H9 (cell line): ENCODE measurements around the gene OPALIN. TPM values are rescaled to one million over a fixed set of nuclear protein-coding genes. Genes with fewer than 3 reads are reported as not detected.

Experiments used
- DNase-seq: peaks from one replicate; pipeline ENCODE4 v3.0.0-alpha.2; 2017
- H2AFZ ChIP-seq: one replicate; pipeline ENCODE4 v1.6.1; 2013; ENCODE audit warnings: mild to moderate bottlenecking, low read length, control low read depth, moderate library complexity
- H2AK5ac ChIP-seq: 2 replicates; pipeline ENCODE4 v1.6.1; 2013; ENCODE audit warnings: low read length, control low read depth, mixed read lengths; ENCODE audit not compliant: insufficient read length
- H2BK120ac ChIP-seq: one replicate; pipeline ENCODE4 v1.6.1; 2013; ENCODE audit warnings: low read depth, mild to moderate bottlenecking, low read length, control low read depth, inconsistent platforms; ENCODE audit not compliant: poor library complexity, severe bottlenecking
- H2BK12ac ChIP-seq: 2 replicates; pipeline ENCODE4 v1.6.1; 2013; ENCODE audit warnings: low read length, control low read depth, mixed read lengths, low read depth; ENCODE audit not compliant: insufficient read length
- H2BK15ac ChIP-seq: 2 replicates; pipeline ENCODE4 v1.6.1; 2013; ENCODE audit warnings: low read depth, low read length, control low read depth
- H2BK20ac ChIP-seq: one replicate; pipeline ENCODE4 v1.6.1; 2013; ENCODE audit warnings: low read depth, mild to moderate bottlenecking, low read length, control low read depth, inconsistent platforms; ENCODE audit not compliant: poor library complexity, severe bottlenecking
- H2BK5ac ChIP-seq: 2 replicates; pipeline ENCODE4 v1.6.1; 2013; ENCODE audit warnings: low read length, control low read depth, mixed read lengths; ENCODE audit not compliant: insufficient read length
- H3K14ac ChIP-seq: 2 replicates; pipeline ENCODE4 v1.6.1; 2013; ENCODE audit warnings: low read length, control low read depth; ENCODE audit not compliant: insufficient read depth
- H3K18ac ChIP-seq: 2 replicates; pipeline ENCODE4 v1.6.1; 2013; ENCODE audit warnings: low read depth, mild to moderate bottlenecking, mixed read lengths, low read length, control low read depth; ENCODE audit not compliant: insufficient read length
- H3K23ac ChIP-seq: 2 replicates; pipeline ENCODE4 v1.6.1; 2013; ENCODE audit warnings: low read length, control low read depth, mixed read lengths, low read depth; ENCODE audit not compliant: insufficient read length
- H3K23me2 ChIP-seq: 2 replicates; pipeline ENCODE4 v1.6.1; 2013; ENCODE audit warnings: low read depth, mild to moderate bottlenecking, mixed read lengths, low read length, control low read depth; ENCODE audit not compliant: insufficient read length, poor library complexity, severe bottlenecking
- H3K27ac ChIP-seq: 2 replicates; pipeline ENCODE4 v1.5.1; 2013; ENCODE audit warnings: low read length, control low read depth, mixed read lengths, low read depth; ENCODE audit not compliant: insufficient read length
- H3K27me3 ChIP-seq: 2 replicates; pipeline ENCODE4 v1.6.1; 2013; ENCODE audit warnings: low read length, control low read depth, inconsistent platforms; ENCODE audit not compliant: insufficient read depth
- H3K4ac ChIP-seq: 2 replicates; pipeline ENCODE4 v1.6.1; 2013; ENCODE audit warnings: low read depth, mild to moderate bottlenecking, control low read depth, inconsistent platforms, low read length, moderate library complexity
- H3K4me1 ChIP-seq: 2 replicates; pipeline ENCODE4 v1.6.1; 2013; ENCODE audit warnings: low read length, control low read depth, inconsistent platforms; ENCODE audit not compliant: insufficient read depth
- H3K4me2 ChIP-seq: 2 replicates; pipeline ENCODE4 v1.6.1; 2013; ENCODE audit warnings: low read length, control low read depth, mixed read lengths; ENCODE audit not compliant: insufficient read length, insufficient read depth
- H3K56ac ChIP-seq: 2 replicates; pipeline ENCODE4 v1.6.1; 2013; ENCODE audit warnings: low read depth, mild to moderate bottlenecking, mixed read lengths, low read length, control low read depth; ENCODE audit not compliant: insufficient read length
- H3K79me1 ChIP-seq: 2 replicates; pipeline ENCODE4 v1.6.1; 2013; ENCODE audit warnings: low read depth, mild to moderate bottlenecking, moderate library complexity, low read length, control low read depth, inconsistent platforms; ENCODE audit not compliant: insufficient read depth, poor library complexity, severe bottlenecking
- H3K79me2 ChIP-seq: 2 replicates; pipeline ENCODE4 v1.6.1; 2013; ENCODE audit warnings: low read length, control low read depth, inconsistent platforms; ENCODE audit not compliant: insufficient read depth
- H3K9ac ChIP-seq: 2 replicates; pipeline ENCODE4 v1.6.1; 2013; ENCODE audit warnings: low read length, control low read depth, mixed read lengths; ENCODE audit not compliant: insufficient read length; ENCODE audit errors: extremely low read depth
- H3K9me3 ChIP-seq: one replicate; pipeline ENCODE4 v1.6.1; 2013; ENCODE audit warnings: low read depth, low read length, inconsistent platforms; ENCODE audit not compliant: control insufficient read depth
- H3T11ph ChIP-seq: one replicate; pipeline ENCODE4 v1.6.1; 2013; ENCODE audit warnings: mild to moderate bottlenecking, low read length, control low read depth, inconsistent platforms
- H4K20me1 ChIP-seq: one replicate; pipeline ENCODE4 v1.6.1; 2013; ENCODE audit not compliant: control insufficient read depth, insufficient read length, insufficient read depth
- H4K5ac ChIP-seq: 2 replicates; pipeline ENCODE4 v1.6.1; 2013; ENCODE audit warnings: low read depth, mild to moderate bottlenecking, mixed read lengths, low read length, control low read depth; ENCODE audit not compliant: insufficient read length
- H4K8ac ChIP-seq: replicated peaks from 2 replicates; pipeline ENCODE4 v1.6.1; 2013; ENCODE audit warnings: low read length, control low read depth, mixed read lengths, low read depth; ENCODE audit not compliant: insufficient read length
- H4K91ac ChIP-seq: 2 replicates; pipeline ENCODE4 v1.6.1; 2013; ENCODE audit warnings: low read depth, mild to moderate bottlenecking, moderate library complexity, mixed read lengths, low read length, control low read depth; ENCODE audit not compliant: insufficient read length
- H3K27ac Mint-ChIP-seq, 3 experiments: 2 replicates in 2 of 3; 3 replicates in 1 of 3; pipeline ENCODE4 v1.8.0; 2020 to 2021; ENCODE audit warnings: mixed read lengths in 3 of 3, mild to moderate bottlenecking in 1 of 3, moderate library complexity in 1 of 3
- H3K27me3 Mint-ChIP-seq: 2 replicates; pipeline ENCODE4 v1.8.0; 2021; ENCODE audit warnings: low read depth, mild to moderate bottlenecking, moderate library complexity, mixed read lengths
- H3K36me3 Mint-ChIP-seq, 3 experiments: 2 replicates in 2 of 3; 3 replicates in 1 of 3; pipeline ENCODE4 v1.8.0; 2020 to 2021; ENCODE audit warnings: low read depth in 3 of 3, mixed read lengths in 3 of 3; ENCODE audit not compliant: insufficient read depth in 1 of 3
- H3K4me1 Mint-ChIP-seq, 2 experiments: 2 replicates each; pipeline ENCODE4 v1.8.0; 2020; ENCODE audit warnings: mixed read lengths in 2 of 2
- H3K4me3 Mint-ChIP-seq, 2 experiments: 2 replicates in 1 of 2; 3 replicates in 1 of 2; pipeline ENCODE4 v1.8.0; 2020 to 2021; ENCODE audit warnings: mild to moderate bottlenecking in 2 of 2, mixed read lengths in 2 of 2, moderate library complexity in 1 of 2
- H3K9me3 Mint-ChIP-seq, 2 experiments: 2 replicates in 1 of 2; 3 replicates in 1 of 2; pipeline ENCODE4 v1.8.0; 2020; ENCODE audit warnings: mild to moderate bottlenecking in 2 of 2, mixed read lengths in 2 of 2, moderate library complexity in 1 of 2
- CTCF ChIP-seq: fragments of 200-600 bp; sonication (generic); conservative IDR thresholded peaks from 3 replicates; pipeline ENCODE4 v1.8.0; 2021; ENCODE audit warnings: antibody characterized with exemption, mild to moderate bottlenecking
- WGBS: extraction: QIAGEN DNeasy Blood & Tissue Kit; methylation state at CpG from one replicate; pipeline ENCODE4 v1.1.7; 2013; ENCODE audit warnings: missing lambda C conversion rate, low lambda C conversion rate, mixed read lengths; ENCODE audit not compliant: insufficient read length; ENCODE audit errors: extremely low coverage; 5-methylcytosine and 5-hydroxymethylcytosine counted together
- total RNA-seq: library from RNA; stranded (reverse); gene quantifications from 2 replicates; pipeline ENCODE4 v1.2.1, GENCODE V29; 2021

OPALIN gene
- total RNA-seq, 1 experiment from 2014 or later, result not detected

- peaks cover 44 to 45% of the 10 kb centered on the region in 2 experiments for H3K4me1 Mint-ChIP-seq
- Histone ChIP-seq H3K14ac (no peak overlapping the region), H3K4me2 (peak overlapping the region; percentile 37), H3K9ac (no peak overlapping the region), H3K56ac (peak overlapping the region; percentile 67), H3K79me1 (no peaks in the 10 kb centered on the region), H4K91ac (peak overlapping the region; percentile 87), H4K20me1 (no peaks in the 10 kb centered on the region), H3K9me3 (peaks cover 5% of the 10 kb centered on the region), H2BK12ac (no peak overlapping the region), H3K27me3 (no peaks in the 10 kb centered on the region), H2AK5ac (no peak overlapping the region), H2BK5ac (no peak overlapping the region), H2AFZ (no peak overlapping the region), H3K23ac (no peak overlapping the region), H3K4me1 (peaks cover 7% of the 10 kb centered on the region; the same call in 1 of the 2 replicates), H3K79me2 (no peaks in the 10 kb centered on the region), H4K5ac (no peak overlapping the region), H3K27ac (peak overlapping the region; percentile 88), H3K23me2 (no peaks in the 10 kb centered on the region), H4K8ac (no peak overlapping the region), H3K4ac (no peak overlapping the region), H2BK120ac (no peak overlapping the region), H3K18ac (no peak overlapping the region), H2BK20ac (no peak overlapping the region), H3T11ph (no peak overlapping the region), H2BK15ac (no peak overlapping the region)
- peaks cover 25 to 29% of the 10 kb centered on the region in 2 experiments for H3K9me3 Mint-ChIP-seq
- peak overlapping the region in 1 of 2 experiments; percentile 33; a peak in 4 of 5 replicates for H3K4me3 Mint-ChIP-seq
- peak overlapping the region; percentile 35 to 91 (median 37); a peak in 6 of 7 replicates for H3K27ac Mint-ChIP-seq
- H3K36me3 Mint-ChIP-seq, result peaks cover 11 to 27% (median 21%) of the 10 kb centered on the region in 3 experiments
- H3K27me3 Mint-ChIP-seq, result peaks cover 31% of the 10 kb centered on the region
- TF ChIP-seq CTCF, result no peak
- WGBS, result no CpG with 5 or more reads among the region's 2 CpGs
- DNase-seq, result peak; percentile 65
Measured at GRCh38 chr10:96345222-96345621, 13.6 kb downstream of the OPALIN start.
